ENCODE results near the gene SRL.

DNA sequence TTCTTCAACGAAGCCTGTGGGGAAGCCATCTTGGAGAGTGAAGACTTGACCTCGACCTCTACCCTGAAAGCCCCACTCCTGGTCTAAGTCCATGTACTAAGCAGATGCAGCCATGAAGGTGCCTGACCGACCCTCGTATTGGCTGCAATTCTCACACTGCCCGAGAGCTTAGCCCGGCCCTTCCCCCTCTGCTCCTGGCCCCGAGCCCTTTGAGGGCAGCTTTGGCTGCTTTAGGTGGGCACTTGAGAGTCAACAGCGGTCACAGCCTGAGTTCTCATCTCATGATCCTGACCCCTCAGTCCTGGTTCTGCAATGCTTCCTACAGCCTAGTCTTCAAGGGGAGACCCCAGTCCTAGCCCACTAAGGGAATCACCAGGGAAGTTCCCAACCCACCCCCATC, 35.9 kb downstream of the SRL start:
- TF ChIP-seq CTCF (IDR thresholded peaks at IDR 0.05; ENCODE audit: insufficient read depth, low read length) = no peak
- no peak for TF ChIP-seq POLR2AphosphoS5 (IDR thresholded peaks at IDR 0.05; ENCODE audit: low read depth)
- TF ChIP-seq GABPA (IDR thresholded peaks at IDR 0.05; ENCODE audit: low read depth) = no peak
